ENCODE measurements around the gene MED27.
"Not testable (repeated sequence)": the region's sequence is repeated elsewhere in the genome, so short reads cannot be mapped to it uniquely, and the experiment has no call there.

The MED27 gene

DNA sequence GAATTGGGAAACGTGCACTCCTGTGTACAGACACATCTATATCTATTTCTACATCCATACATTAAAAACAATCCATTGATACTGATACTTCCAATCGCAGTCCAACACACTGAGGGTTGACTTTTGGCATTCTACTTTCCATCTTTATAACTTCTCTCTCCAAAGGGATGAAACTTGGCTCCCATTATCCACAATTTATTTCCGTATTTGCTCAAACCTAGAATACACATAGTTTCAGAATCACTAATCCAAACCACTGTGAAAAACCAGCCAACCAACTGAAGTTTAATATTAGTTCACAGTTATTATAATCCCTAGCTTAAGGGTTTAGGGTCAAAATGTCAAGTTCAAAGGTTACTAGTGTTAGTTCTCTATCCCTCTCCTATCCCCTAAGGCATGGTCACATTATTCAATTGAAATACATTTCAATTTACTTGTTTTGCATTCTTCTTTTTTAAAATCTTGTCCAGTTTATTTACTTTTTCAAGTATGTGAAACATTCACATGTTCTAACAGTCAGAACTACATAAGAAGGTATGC, 156.5 kb downstream of the MED27 start:
- no peak for DNase-seq (ENCODE audit: low spot score)

DNA sequence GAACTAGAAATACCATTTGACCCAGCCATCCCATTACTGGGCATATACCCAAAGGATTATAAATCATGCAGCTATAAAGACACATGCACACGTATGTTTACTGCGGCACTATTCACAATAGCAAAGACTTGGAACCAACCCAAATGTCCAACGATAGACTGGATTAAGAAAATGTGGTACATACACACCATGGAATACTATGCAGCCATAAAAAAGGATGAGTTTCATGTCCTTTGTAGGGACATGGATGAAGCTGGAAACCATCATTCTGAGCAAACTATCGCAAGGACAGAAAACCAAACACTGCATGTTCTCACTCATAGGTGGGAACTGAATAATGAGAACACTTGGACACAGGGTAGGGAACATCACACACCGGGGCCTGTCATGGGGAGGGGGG, 158.0 kb downstream of the MED27 start:
- not testable (repeated sequence) for DNase-seq (ENCODE audit: low spot score)

DNA sequence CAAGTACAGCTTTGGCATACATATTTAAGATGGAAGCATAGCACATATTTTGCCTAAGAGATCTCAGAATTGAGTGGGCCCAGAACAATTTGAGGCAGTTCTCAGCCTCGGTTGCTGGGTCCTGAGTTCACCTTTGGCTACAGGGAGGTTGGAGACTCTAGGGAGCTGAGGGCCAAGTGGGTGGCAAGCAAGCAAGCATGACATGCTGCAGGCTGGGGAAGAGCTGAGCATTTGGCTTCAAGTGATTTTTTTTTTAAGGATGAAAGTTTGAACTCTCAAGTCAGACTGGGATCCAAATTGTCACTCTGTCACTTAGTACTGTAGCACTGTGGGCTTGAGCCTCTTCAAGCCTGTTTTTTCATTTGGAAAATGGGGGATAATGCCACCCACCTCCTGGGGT, 160.5 kb downstream of the MED27 start:
- DNase-seq (ENCODE audit: low spot score) = no peak

DNA sequence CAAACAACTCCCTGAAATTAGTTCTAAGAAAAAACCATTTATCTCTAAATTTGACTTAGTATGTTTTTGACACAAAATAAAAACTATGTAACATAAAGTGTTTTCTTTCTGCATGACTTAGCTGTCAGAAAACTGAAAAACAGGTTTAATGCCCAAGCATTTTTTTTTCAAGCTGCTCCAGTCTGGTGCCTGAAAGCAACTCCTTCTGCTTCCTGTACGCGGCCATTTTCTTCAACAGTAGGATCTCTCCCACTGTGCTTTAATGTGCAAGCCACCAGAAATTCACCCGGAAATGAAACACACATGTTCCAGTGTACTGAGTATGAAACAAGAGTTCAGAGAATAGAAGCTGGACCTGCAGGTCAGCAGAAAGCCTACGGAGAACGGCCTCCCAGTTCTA, 161.2 kb downstream of the MED27 start:
- no peak for DNase-seq (ENCODE audit: low spot score)

DNA sequence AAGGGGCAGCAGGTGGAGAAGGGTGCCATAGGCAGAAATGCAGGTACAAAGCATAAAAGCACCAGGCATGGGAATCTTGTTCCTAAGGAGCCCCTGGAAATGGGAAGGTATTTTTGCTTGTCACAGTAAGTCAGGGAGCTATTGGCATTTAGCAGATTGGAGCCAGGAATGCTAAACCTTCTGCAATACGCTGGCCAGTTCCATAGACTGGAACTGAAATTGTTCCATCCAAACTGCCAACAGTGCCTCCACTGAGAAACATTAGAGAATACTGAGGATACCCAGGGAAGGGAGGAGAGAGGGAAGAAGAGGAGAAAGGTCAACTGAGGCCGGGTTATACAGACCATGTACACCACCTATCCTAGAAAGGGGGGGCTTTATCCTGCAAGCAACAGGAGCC, 162.7 kb downstream of the MED27 start:
- no peak for DNase-seq (ENCODE audit: low spot score)

DNA sequence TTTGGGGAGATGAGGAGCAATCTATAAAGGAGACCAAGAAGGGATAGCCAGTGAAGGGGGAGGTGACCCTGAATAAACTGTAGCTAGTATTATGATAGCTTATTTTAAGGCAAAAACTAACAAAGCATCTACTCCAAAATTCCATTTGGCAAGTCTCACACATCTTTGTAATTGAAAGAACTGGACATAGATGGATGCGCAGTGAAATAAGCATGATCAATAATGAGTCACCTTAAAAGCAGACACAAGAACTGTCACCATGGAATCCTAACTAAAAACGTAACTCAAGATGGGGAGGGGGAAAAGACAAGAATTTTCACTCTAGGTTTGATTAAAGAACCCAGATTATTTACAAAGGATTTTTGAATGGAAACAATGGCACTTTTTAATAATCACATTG, 164.5 kb downstream of the MED27 start:
- no peak for DNase-seq (ENCODE audit: low spot score)

DNA sequence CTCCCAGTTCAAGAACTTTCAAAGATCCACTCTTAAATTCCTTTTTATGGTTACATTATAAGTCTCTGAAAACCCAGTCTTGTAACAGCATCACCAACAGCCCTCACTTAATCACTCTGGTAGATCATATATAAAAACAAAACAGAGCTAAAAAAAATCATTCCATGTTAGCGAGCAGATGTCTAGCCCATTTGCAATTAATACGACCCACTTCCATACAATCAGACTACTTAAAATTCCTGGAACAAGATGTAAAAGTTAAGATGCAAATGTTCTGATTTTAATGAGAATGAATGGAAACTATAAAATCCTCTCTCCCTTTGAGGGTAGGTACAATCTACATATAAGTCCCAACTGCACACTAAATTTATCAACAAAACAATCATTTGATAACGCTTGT, 167.0 kb downstream of the MED27 start:
- no peak for DNase-seq (ENCODE audit: low spot score)

DNA sequence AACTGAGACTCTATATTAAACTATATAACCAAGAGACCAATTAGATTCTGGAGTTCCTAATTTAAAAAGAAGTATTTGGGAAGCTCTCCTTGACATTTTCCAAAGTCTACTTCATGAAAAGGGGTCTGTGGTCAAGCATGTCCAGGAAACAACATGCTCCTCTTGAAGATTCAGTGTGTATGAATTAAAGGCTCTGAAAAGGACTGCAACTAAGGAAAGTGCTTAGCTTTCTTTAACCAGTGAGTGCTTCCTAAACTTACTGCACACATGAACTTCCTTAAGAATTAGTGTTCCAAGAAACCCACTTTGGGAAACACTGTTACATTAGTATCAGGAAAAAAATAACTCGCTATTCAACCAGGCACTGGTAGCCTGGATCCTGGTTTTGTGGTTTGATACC, 167.6 kb downstream of the MED27 start:
- no peak for DNase-seq (ENCODE audit: low spot score)

DNA sequence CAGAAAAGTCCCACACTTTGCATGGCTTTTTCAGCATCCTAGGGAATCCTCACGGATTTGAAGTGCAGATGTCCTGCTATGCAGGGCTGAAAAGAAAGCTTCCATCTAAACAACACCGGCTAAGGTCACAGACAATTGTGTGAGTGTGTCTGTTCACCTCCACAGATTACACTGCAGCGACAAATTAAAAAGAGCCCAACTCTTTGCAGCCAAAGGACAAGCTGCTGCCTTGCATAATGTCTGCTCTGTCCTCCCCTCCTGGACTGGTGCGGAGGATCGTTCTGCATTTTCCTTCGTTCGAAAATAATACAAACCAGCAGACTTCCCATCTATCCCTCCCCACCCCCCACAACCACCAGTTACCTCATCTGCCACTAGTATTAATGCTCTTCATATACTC, 169.1 kb downstream of the MED27 start:
- no peak for DNase-seq (ENCODE audit: low spot score)

DNA sequence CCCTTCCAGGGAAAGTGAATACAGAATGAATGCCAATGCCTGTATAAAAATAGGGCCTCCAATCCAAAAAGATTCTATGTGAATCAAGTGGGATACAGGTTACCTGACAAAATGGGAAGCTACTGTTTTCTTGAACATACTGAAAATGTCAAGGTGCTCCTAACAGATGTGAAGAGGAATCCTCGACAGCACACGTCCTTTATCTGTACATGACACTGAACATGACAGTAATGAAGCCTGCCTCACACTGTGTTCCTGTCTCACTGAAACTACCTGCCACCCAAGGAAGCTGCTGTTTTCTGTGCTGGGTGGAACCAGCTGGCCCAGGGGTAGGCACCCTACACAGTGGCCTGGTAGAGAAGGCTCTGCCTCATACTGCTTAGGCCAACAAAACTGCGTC, 174.5 kb downstream of the MED27 start:
- no peak for DNase-seq (ENCODE audit: low spot score)

DNA sequence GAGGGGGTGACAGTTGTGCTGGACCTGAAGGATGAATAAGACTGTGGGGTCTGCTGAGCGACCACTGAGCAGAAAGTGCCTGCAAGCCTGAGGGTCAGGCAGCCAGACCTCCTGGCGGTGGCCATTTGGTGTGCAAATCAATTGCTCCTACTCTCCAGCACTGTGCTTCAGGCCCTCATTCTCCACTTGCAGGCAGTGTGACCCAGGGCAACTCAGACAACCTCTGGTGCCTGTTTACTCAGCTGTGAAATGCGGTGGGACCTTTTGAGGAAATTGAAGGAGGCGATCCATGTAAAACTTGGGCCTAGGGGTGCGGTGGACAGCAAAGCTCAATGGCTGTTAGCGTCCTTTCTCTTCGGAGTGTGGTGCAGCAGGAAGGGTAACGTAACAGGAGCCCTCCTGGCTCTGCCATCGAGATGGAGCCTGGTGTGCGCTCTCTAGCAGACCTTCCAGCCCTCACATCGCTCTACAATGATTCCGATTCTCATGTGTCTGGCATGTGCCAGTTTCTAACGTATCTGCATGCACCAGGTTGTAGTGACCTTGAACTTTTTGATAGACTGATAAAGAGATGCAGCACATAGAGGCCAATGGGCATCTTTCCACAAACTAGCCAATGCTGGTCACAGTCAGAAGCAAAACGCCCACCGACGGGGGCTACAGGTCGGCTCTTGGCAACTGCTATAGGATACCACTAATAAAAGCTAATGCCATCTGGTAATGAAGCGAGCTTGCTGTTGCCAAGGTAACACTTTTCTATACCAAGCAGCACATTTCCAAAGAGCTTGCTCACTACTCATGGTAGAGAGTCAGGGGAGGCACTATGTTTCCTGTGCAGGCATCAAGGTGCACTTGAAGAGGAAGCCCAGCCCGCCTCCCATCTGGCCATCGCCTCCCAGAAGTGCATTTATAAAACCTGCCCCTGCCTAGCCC, 180.1 kb downstream of the MED27 start:
- DNase-seq (ENCODE audit: low spot score) = no peak

DNA sequence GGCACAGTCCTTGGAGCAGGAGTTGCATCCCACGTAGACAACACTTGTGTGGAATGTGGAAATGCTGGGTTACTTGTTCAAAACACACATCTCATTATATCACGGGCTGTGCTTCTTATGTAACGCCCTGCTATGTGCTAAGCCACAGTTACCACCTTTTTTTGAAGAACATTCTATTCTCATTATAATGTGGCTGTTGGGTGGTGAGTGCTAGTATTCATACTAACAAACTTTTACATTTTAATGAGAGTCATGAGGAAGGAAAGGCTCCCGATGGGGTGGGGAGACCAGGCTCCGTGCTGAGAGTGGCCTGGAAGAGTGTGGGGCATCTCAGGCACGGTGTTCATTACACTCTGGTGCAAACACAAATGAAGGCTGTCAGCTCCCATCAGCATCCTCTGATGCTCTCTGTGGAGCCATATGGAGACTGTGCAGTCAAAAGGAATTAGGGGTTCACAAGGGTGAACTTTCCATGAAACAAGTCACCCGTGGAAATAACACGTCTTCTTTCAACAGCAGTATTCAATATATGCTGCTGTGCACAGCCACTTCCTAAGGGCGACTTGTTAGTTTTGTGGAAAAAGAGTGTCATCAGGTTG, 186.7 kb downstream of the MED27 start:
- DNase-seq (ENCODE audit: low spot score) = no peak

DNA sequence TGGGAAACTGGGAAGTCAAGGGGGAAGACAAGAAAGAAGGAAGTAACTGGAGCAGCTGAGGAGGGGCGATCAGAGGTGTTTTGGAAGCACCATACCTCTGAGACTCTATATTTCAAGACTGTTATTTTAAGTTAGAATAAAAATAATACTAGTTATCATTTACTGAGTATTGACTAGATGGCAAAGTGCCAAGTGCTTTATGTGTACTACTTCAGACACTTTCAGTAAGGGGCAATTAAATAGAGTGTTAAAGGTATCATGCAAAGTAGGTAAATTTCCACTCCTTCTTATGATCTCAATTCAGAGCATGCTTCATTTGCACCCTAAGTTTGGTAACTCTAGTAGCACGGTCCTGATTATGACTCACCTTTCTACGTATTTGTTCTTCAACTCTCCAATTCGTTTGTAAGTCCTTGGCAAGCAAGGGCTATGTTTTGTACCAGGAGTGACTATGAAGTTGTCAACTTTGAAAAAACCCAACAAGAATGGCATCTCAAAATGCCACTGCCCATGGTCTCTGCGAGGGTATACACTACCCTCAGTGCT, 187.4 kb downstream of the MED27 start:
- DNase-seq (ENCODE audit: low spot score) = no peak

DNA sequence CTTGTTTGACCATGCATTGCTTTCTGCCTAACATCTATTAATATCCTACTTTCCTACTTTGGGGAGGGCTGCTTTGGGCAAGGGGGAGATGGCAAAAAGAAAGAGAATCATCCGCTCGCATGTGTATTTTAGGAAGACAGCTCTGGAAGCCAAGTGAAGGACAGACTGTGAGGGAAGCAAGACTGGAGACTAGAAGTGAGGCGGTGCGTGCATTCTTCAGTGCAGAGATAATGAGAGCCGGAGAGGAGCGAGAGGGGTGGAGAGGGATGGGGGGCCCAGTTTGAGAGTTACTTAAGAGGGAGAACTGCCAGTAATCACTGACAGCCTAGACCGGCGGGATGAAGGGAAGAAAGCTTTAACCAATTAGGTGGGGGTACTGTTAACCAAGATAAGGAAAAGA, 188.1 kb downstream of the MED27 start:
- DNase-seq (ENCODE audit: low spot score) = no peak

DNA sequence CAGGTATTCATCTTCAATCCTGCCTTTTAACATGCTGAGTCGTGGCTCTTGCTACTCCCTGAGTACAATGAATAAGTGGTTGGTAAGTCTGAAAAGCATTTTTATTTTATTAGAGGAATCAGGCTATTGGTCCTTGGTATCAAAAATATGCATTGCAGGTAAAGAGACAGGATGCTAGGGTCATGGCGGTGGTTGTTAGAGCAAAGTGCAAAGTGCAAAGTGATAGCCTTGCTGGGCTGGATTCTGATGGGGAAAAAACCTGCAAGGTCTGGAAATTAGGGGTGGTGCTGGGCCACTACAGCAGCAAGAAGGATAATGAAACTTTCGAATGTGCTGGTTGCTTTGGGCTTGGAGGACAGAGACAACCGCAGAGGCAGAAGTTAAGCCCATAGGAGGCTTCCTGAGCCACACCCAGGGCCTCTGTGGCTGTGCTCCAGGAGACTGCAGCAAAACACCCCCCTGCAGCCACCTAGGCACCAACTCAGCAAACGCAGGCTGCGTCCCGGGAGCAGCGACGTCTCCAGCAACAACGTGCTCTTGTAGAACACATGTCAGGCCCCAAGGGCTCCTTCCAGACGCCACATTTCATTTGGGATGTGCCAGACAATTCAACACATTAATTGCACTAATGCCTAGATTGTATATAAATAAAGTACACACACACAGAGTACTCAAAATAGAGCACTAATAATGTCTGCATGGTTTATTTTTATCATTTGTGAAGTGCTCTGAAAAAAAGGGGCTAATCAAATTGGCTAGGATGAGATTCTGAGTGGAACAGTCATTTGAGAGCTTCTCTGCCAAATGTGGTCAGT, 190.0 kb downstream of the MED27 start:
- DNase-seq (ENCODE audit: low spot score) = no peak

DNA sequence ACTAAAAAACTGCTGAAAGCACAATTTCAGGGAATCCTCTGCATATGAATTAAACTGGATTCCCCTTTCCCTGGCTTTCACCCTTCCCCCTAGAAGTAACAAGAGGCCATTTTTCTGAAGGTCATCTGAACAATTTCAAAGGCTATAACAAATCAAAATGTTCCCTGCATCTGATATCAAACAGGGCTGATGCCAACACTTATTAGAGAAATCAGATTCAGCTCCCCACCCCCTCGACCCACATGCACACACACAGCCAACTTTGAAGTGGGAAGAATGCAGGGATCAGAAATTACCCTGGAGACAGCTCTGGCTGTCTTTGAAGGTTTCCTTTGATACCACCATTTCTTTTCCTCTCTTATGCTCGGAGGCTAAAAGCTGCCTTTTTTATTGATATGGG, 190.7 kb downstream of the MED27 start:
- DNase-seq (ENCODE audit: low spot score) = no peak

DNA sequence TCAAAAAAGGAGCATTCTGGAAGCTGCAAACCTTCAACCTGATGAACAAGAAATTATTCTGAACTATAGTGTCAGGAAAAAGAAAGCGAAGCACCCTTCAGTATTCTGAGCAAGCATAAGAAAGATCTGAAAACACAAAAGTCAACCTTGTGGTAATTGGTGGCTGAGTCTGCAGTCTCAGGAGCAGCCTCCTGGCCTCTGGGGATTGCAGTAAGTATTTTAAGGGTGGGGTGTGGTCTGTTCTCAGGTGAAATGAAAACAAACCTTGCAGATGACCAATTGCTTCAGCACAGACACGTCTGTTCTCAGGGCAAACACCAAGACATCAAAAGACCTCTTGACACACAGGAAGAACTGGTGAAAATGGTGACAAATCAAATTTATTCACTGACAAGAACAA, 192.0 kb downstream of the MED27 start:
- DNase-seq (ENCODE audit: low spot score) = no peak

DNA sequence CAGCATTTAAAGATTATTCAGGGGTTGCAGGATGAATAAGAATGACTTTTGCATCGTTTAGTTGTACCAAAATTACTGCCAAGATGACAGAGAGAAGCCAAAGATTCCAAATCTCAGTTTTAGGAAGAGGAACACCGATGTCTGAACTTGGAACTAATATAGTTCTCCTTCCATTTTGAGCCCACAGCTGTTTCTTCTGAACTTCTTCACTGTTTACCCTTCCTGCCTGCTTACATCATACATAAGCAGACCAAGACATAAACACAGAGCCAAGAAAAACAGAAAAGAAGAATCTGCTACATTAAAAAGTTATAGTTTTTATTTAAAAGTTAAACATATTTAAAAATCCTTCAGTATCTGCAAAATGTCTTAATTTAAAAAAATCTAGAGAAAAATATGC, 192.8 kb downstream of the MED27 start:
- DNase-seq (ENCODE audit: low spot score) = no peak

DNA sequence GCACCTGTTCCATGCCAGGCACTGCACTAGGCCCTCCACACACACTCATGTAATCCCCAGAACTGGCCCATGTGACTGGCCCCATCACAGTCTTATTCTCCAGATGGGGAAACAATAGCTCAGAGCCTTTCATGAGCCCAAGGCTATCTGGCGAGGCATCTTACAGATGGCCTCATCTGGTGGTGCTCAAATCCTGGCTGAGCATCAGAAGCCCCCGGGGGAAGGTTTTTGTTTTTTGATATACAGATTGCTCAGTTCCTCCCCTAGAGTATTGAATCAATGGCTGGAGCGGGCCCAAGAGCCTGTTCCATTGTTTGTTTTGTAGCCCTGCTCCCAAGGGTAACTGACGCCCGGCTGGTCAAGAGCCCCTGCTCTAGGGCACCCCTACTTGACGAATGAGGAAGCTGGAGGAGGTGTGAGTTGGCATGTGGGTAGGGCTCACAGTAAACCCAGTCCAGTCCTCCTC, 194.5 kb downstream of the MED27 start:
- no peak for DNase-seq (ENCODE audit: low spot score)

DNA sequence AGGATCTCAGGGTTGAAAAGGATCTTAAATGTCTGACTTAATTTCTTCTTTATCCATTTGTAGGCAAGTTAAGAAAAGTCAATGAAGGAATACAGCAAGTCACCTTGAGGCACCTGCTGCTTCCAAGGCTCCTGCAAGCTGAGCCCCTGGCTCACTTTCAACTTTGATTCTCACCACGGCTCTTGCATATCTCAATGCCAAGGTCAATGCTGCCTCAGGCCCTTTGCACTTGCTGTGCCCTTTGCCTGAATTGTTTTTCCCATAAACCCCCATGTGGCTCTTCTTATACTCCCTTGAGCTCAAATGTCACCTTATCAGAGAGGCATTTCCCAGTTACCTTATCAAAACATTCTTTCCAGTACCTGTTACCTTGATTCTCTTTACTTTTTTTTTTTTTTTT, 195.4 kb downstream of the MED27 start:
- DNase-seq (ENCODE audit: low spot score) = no peak

DNA sequence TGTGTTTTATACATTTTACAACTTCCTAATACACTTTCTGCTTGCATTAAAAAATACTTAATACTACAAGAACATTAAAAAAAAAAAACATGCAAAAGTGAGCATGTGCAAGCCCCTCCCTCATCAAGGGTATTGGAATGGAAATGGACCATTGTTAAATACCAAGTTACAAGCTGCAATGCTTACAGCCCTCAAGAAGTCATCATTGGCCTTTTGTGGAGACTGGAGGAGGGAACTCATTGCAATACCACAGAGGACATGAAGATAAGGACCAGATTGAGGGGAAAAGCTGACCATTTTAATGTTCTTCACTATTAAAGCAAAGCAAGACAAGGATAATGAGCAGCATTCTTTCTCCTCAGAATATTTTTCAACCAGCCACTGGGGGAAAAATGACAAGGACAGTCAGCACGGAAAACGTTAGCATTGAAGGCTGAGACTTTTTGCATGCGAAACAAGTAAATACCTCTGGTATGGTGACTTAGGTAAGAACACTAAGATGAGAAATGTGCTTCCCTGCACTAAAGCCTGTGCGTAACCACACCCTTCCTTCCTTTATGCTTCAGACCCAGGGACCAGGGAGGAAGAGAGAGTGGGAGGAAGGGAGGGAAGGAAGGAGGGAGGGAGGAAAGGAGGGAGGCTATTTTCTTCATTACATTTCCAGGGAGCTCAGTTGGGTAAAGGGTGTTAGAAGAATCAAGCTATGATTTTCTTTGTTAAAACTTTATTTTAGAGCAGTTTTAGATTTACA, 198.7 kb downstream of the MED27 start:
- DNase-seq (ENCODE audit: low spot score) = no peak

DNA sequence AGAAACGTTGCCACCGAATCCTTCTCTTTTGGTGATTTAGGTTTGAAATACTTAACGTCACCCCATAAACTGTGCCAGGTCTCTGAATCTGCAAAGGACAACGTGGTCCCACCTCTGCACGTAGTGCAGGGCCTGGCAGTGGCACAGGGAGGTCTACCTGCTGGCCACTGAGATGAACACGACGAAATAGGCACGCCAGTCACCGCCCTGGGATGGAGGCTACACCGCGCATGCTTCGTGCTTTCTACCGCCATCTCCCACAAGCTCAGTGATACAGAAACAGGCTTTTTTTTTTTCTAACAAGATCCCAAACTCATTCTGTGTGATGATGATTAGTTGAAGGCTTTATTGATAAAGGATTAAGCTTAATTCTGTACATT, 199.8 kb downstream of the MED27 start:
- no peak for DNase-seq (ENCODE audit: low spot score)

Measured in hematopoietic multipotent progenitor cell treated with erythropoietin and hydrocortisone succinate and interleukin-3 and kit ligand, for 17 days (in vitro differentiated cells).